K562 (cell line): ENCODE results near the gene RAB3C. TPM values are rescaled to one million over a fixed set of nuclear protein-coding genes. Genes with fewer than 3 reads are reported as not detected.

Experiments used
- ATAC-seq: fragments of 200-7000 bp; cut with Tn5 transposase; 3 replicates; pipeline ENCODE4 v1.9.1; 2020; ENCODE audit warnings: moderate library complexity
- BruUV-seq: library from RNA; stranded (reverse); fragments of 400-500 nt; replicated peaks from 2 replicates; lab custom pipeline; 2021; lab: Mats Ljungman, UMichigan
- CTCF ChIA-PET: fragments of 300-600 bp; formaldehyde crosslinking; extraction: SDS; loops from one replicate; lab custom pipeline; 2021; ENCODE audit warnings: low intra/inter-chr PET ratio; lab: Yijun Ruan, JAX
- POLR2A ChIA-PET: fragments of 300-600, 350-650 bp; sonication (Branson Sonifier 250); formaldehyde crosslinking; extraction: SDS; loops from one replicate; lab custom pipeline; 2021; ENCODE audit warnings: antibody characterized with exemption, inconsistent platforms; lab: Yijun Ruan, JAX
- DNase-seq, 4 experiments: peaks; one replicate each; pipeline versions ENCODE4 v3.0.0 to v3.0.0-alpha.2; 2011 to 2018; ENCODE audit warnings: low spot score in 3 of 4, mixed read lengths in 3 of 4; ENCODE audit errors: extremely low read depth in 1 of 4
- FAIRE-seq: peaks from 2 replicates; lab custom pipeline; 2011; peaks lifted over from hg19 to GRCh38; lab: Jason Lieb, UNC
- H2AFZ ChIP-seq: 2 replicates; pipeline ENCODE4 v1.6.0; 2011; ENCODE audit warnings: low read depth, low read length, control low read depth, inconsistent platforms
- H3K27ac ChIP-seq: fragments of 200-600 bp; 3 replicates; pipeline ENCODE4 v1.8.0; 2011; ENCODE audit warnings: low read depth, mild to moderate bottlenecking, control low read depth, inconsistent platforms, low read length, moderate library complexity, mixed read lengths; ENCODE audit errors: extremely low read depth
- H3K27me3 ChIP-seq, 2 experiments: fragments of 300-600 bp in 1 of 2; 2 replicates in 1 of 2; 3 replicates in 1 of 2; pipeline versions ENCODE4 v1.6.0 to v1.8.0; 2011; ENCODE audit warnings: inconsistent platforms in 2 of 2, low read length in 2 of 2, mild to moderate bottlenecking in 1 of 2, mixed read lengths in 1 of 2, moderate library complexity in 1 of 2; ENCODE audit not compliant: control insufficient read depth in 2 of 2, insufficient read depth in 2 of 2
- H3K36me3 ChIP-seq: fragments of 300-600 bp; 3 replicates; pipeline ENCODE4 v1.8.0; 2011; ENCODE audit warnings: mild to moderate bottlenecking, low read length, inconsistent platforms; ENCODE audit not compliant: control insufficient read depth, insufficient read depth
- H3K4me1 ChIP-seq, 2 experiments: fragments of 200-600 bp in 1 of 2; replicated peaks in 1 of 2; 2 replicates in 1 of 2; 3 replicates in 1 of 2; pipeline versions ENCODE4 v1.5.1 to v1.8.0; 2011; ENCODE audit warnings: inconsistent platforms in 2 of 2, low read length in 2 of 2, mild to moderate bottlenecking in 1 of 2, mixed read lengths in 1 of 2, moderate library complexity in 1 of 2; ENCODE audit not compliant: control insufficient read depth in 2 of 2, insufficient read depth in 2 of 2
- H3K4me2 ChIP-seq: 2 replicates; pipeline ENCODE4 v1.6.1; 2011; ENCODE audit warnings: low read length, control low read depth, inconsistent platforms, mixed read lengths; ENCODE audit not compliant: insufficient read depth
- H3K4me3 ChIP-seq: fragments of 200-600 bp; sonication (generic), shearing (Covaris generic); 2 replicates; pipeline ENCODE4 v1.5.1; 2016; ENCODE audit warnings: control low read depth, inconsistent platforms
- H3K79me2 ChIP-seq: fragments of 200-600 bp; 3 replicates; pipeline ENCODE4 v1.8.0; 2011; ENCODE audit warnings: low read length, inconsistent platforms; ENCODE audit not compliant: control insufficient read depth, insufficient read depth
- H3K9ac ChIP-seq, 2 experiments: 2 replicates each; pipeline versions ENCODE4 v1.6.0 to v1.6.1; 2011; ENCODE audit warnings: low read depth in 2 of 2, low read length in 2 of 2, control low read depth in 1 of 2, inconsistent platforms in 1 of 2, mild to moderate bottlenecking in 1 of 2, mixed read lengths in 1 of 2; ENCODE audit not compliant: insufficient read depth in 1 of 2
- H3K9me1 ChIP-seq: one replicate; pipeline ENCODE4 v1.6.0; 2011; ENCODE audit warnings: inconsistent platforms, mild to moderate bottlenecking, low read length, moderate library complexity; ENCODE audit not compliant: control insufficient read depth, insufficient read depth
- H3K9me3 ChIP-seq: replicated peaks from 2 replicates; pipeline ENCODE4 v1.5.1; 2011; ENCODE audit warnings: low read depth, low read length, inconsistent platforms; ENCODE audit not compliant: control insufficient read depth, insufficient read depth
- H4K20me1 ChIP-seq: replicated peaks from 2 replicates; pipeline ENCODE4 v1.6.1; 2011; ENCODE audit warnings: low read length, inconsistent platforms, mixed read lengths; ENCODE audit not compliant: control insufficient read depth, insufficient read depth
- SREBF1 ChIP-seq: fragments of 150-350 bp; IDR thresholded peaks from 2 replicates; pipeline ENCODE4 v1.6.1; 2014; ENCODE audit warnings: antibody characterized with exemption, low read depth, low read length, borderline replicate concordance
- WGBS: fragments of 100-300 bp; shearing (Covaris generic); methylation state at CpG from one replicate; pipeline ENCODE4 v1.1.6; 2016; ENCODE audit warnings: low coverage, mixed read lengths; ENCODE audit not compliant: insufficient coverage; ENCODE audit errors: missing lambda C conversion rate; 5-methylcytosine and 5-hydroxymethylcytosine counted together
- in situ Hi-C: fragments of 300-500 bp; cut with MboI; formaldehyde crosslinking; loops from 4 replicates; pipeline ENCODE4 v1.15.0; 2018; ENCODE audit warnings: inconsistent platforms, mixed read lengths
- intact Hi-C: fragments of 100-400 bp; cut with micrococcal nuclease; formaldehyde crosslinking; loops from 2 replicates; pipeline ENCODE4 v1.14.2; 2022
- polyA plus RNA-seq, 8 experiments: library from polyadenylated mRNA; depleted of rRNA in 4 of 8; stranded (reverse) in 5 of 8; unstranded in 3 of 8; fragments of >200 nt; fragmentation: Nextera tagmentation in 2 of 8; fragmentation: Illumina TruSeq in 1 of 8; extraction: Ambion mirVana in 2 of 8; extraction: Trizol in 1 of 8; gene quantifications; 2 replicates each; pipeline versions ENCODE4 v1.2.1 to v1.2.3, GENCODE V29; 2011 to 2014; ENCODE audit warnings: inconsistent platforms in 1 of 8, missing spikeins in 1 of 8
- total RNA-seq, 7 experiments: library from RNA; depleted of rRNA in 6 of 7; stranded (reverse); fragments of >200 nt in 6 of 7; fragmentation: Illumina TruSeq in 2 of 7; extraction: Trizol in 2 of 7; gene quantifications; 2 replicates each; pipeline versions ENCODE4 v1.2.1 to v1.2.3, GENCODE V29; 2011 to 2021; ENCODE audit warnings: low replicate concordance in 1 of 7
- TF ChIP-seq, protein P1 (sequence below), 2 experiments: fragments of 450-650 bp; IDR thresholded peaks; 2 replicates each; pipeline ENCODE4 v1.6.1; 2018; ENCODE audit warnings: mild to moderate bottlenecking in 2 of 2, low read depth in 1 of 2; ENCODE audit not compliant: partially characterized antibody in 2 of 2

Gene RAB3C
- total and polyA plus RNA-seq, 9 of the 15 experiments (the other 6 are each of a cell fraction or from before 2014, with no cell fraction given) = not detected

DNA sequence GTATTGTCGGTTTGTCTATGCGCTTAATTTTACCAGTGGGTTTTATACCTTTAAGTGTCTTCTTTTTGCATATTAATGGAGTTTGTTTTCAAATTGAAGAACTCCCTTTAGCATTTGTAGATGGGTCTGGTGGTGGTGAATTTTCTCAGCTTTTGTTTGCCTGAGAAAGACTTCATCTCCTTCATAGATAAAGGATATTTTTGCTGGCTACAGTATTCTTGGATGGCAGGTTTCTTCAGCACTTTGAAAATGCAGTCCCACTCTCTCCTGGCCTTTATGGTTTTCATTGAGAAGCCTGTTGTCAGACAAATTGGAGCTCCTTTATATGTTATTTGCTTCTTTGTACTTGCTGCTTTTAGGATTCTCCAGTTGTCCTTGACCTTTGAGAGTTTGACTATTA is 142.1 kb downstream of the RAB3C start:
- 8% methylated on average over 2 of the region's 2 CpGs for WGBS
- intact Hi-C loops = no loop called here
- CTCF ChIA-PET = no interaction called here

More for the DNA sequence above, 142.1 kb downstream of the RAB3C start:
- Histone ChIP-seq H3K9me3 (no peaks in the 10 kb centered on the region), H3K36me3 (no peaks in the 10 kb centered on the region), H3K4me1 (no peaks in the 10 kb centered on the region), H3K27ac (no peak overlapping the region), H2AFZ (no peak overlapping the region), H3K4me2 (no peak overlapping the region), H3K4me3 (no peak overlapping the region), H3K79me2 (no peaks in the 10 kb centered on the region), H3K9me1 (no peaks in the 10 kb centered on the region), H3K9ac (no peak overlapping the region), H3K27me3 (no peaks in the 10 kb centered on the region), H4K20me1 (no peaks in the 10 kb centered on the region)
- FAIRE-seq = no peak
- ATAC-seq = no peak
- BruUV-seq = no TSS peak
- in situ Hi-C loops = no loop called here
- POLR2A ChIA-PET = no interaction called here
- DNase-seq = no peak
- TF ChIP-seq, protein P1, sequence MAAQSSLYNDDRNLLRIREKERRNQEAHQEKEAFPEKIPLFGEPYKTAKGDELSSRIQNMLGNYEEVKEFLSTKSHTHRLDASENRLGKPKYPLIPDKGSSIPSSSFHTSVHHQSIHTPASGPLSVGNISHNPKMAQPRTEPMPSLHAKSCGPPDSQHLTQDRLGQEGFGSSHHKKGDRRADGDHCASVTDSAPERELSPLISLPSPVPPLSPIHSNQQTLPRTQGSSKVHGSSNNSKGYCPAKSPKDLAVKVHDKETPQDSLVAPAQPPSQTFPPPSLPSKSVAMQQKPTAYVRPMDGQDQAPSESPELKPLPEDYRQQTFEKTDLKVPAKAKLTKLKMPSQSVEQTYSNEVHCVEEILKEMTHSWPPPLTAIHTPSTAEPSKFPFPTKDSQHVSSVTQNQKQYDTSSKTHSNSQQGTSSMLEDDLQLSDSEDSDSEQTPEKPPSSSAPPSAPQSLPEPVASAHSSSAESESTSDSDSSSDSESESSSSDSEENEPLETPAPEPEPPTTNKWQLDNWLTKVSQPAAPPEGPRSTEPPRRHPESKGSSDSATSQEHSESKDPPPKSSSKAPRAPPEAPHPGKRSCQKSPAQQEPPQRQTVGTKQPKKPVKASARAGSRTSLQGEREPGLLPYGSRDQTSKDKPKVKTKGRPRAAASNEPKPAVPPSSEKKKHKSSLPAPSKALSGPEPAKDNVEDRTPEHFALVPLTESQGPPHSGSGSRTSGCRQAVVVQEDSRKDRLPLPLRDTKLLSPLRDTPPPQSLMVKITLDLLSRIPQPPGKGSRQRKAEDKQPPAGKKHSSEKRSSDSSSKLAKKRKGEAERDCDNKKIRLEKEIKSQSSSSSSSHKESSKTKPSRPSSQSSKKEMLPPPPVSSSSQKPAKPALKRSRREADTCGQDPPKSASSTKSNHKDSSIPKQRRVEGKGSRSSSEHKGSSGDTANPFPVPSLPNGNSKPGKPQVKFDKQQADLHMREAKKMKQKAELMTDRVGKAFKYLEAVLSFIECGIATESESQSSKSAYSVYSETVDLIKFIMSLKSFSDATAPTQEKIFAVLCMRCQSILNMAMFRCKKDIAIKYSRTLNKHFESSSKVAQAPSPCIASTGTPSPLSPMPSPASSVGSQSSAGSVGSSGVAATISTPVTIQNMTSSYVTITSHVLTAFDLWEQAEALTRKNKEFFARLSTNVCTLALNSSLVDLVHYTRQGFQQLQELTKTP (IDR thresholded peaks at IDR 0.05; ENCODE audit: low read depth in 1 of 2, partially characterized antibody in 2 of 2) = no peak
- no peak for TF ChIP-seq SREBF1
- TF ChIP-seq, all 486 proteins: peak for 0
